Keratinocyte (primary cell): ENCODE data around the gene SKI.

Experiments
- EZH2 ChIP-seq: IDR thresholded peaks from one replicate; pipeline ENCODE4 v1.6.1; 2012; ENCODE audit warnings: inconsistent platforms, mild to moderate bottlenecking, low read length, moderate library complexity
- TF ChIP-seq, protein P1 (sequence below), 3 experiments: IDR thresholded peaks in 1 of 3; conservative IDR thresholded peaks in 1 of 3; optimal IDR thresholded peaks in 1 of 3; 2 replicates in 2 of 3; 3 replicates in 1 of 3; pipeline versions ENCODE3 to v1.5.1; 2011; ENCODE audit warnings: low read length in 3 of 3, mild to moderate bottlenecking in 3 of 3, moderate library complexity in 2 of 3, control low read depth in 1 of 3, inconsistent platforms in 1 of 3; ENCODE audit not compliant: insufficient read depth in 2 of 3; ENCODE audit errors: extremely low read depth in 1 of 3

DNA sequence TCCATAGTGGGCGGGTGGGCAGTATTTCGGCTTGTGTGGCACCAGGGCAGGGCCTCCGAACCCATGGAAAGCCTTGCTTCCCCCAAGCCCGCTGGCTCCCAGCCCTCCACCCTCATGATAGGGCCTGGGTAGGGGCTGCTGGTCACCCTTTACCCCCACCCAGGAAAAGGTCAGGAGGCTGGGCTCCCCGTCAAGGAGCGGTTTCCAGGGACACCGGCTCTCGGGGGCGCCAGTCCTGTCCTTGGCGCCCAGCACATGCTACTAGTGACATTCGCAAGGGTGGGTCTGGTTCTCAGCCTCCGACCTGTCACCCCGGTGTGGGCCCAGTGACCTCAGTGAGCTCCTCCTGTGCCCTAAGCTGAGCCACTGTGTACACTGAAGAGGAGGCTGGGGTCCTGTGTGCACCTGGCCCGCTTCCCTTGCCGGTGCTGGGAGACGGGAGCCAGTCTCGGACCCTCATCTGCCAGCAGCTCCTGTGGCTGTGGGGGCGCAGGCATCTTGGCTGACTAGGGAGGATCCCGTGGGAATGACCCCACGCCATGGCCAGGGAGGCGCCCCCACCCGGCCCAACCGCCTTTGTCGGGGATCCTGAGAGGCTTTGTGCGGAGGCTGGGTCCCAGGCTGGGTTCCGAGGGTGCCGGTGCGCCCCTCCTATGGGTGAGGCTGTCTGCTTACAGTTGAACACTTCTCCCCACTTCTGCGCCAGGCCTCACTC lies 54.6 kb downstream of the SKI start:
- TF ChIP-seq, protein P1, sequence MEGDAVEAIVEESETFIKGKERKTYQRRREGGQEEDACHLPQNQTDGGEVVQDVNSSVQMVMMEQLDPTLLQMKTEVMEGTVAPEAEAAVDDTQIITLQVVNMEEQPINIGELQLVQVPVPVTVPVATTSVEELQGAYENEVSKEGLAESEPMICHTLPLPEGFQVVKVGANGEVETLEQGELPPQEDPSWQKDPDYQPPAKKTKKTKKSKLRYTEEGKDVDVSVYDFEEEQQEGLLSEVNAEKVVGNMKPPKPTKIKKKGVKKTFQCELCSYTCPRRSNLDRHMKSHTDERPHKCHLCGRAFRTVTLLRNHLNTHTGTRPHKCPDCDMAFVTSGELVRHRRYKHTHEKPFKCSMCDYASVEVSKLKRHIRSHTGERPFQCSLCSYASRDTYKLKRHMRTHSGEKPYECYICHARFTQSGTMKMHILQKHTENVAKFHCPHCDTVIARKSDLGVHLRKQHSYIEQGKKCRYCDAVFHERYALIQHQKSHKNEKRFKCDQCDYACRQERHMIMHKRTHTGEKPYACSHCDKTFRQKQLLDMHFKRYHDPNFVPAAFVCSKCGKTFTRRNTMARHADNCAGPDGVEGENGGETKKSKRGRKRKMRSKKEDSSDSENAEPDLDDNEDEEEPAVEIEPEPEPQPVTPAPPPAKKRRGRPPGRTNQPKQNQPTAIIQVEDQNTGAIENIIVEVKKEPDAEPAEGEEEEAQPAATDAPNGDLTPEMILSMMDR (optimal IDR thresholded peaks at IDR 0.05 in 1 of 3, IDR thresholded peaks at IDR 0.05 in 1 of 3, conservative IDR thresholded peaks at IDR 0.05 in 1 of 3; ENCODE audit: extremely low read depth in 1 of 3, insufficient read depth in 2 of 3, low read length in 3 of 3) = no peak
- TF ChIP-seq EZH2 = no peak
